B cell (primary cell): ENCODE measurements around the gene SKIDA1. TPM values are rescaled to one million over a fixed set of nuclear protein-coding genes. Genes with fewer than 3 reads are reported as not detected.

Source experiments
- ATAC-seq: fragments of 200-7000 bp; cut with Tn5 transposase; one replicate; pipeline ENCODE4 v1.10.0; 2021; ENCODE audit warnings: low read depth, mild to moderate bottlenecking, moderate number of reproducible peaks, moderate library complexity
- CTCF ChIA-PET: fragments of 350-600 bp; sonication (Branson Sonifier 250); formaldehyde crosslinking; loops from one replicate; lab custom pipeline; 2021; ENCODE audit warnings: antibody characterized with exemption, inconsistent platforms; lab: Charles Lee
- POLR2A ChIA-PET: fragments of 350-600 bp; sonication (Branson Sonifier 250); formaldehyde crosslinking; loops from one replicate; lab custom pipeline; 2021; ENCODE audit warnings: antibody characterized with exemption; lab: Charles Lee
- DNase-seq: peaks from one replicate; pipeline ENCODE4 v3.0.0; 2013
- H2AFZ ChIP-seq: 2 replicates; pipeline ENCODE4 v1.6.1; 2012; ENCODE audit warnings: mild to moderate bottlenecking, low read depth, low read length; ENCODE audit not compliant: insufficient read depth, poor library complexity, severe bottlenecking
- H3K27ac ChIP-seq, 2 donors: 1 replicate in 1 of 2; 2 replicates in 1 of 2; pipeline ENCODE4 v1.5.1; 2012 to 2013; ENCODE audit warnings: low read length in 2 of 2, mild to moderate bottlenecking in 2 of 2, moderate library complexity in 1 of 2
- H3K27me3 ChIP-seq, 4 experiments: fragments of 200-600 bp in 1 of 4; sonication (generic) in 1 of 4; replicated peaks in 1 of 4; 1 replicate in 2 of 4; 2 replicates in 2 of 4; pipeline versions ENCODE4 v1.6.1 to v1.7.0; 2013 to 2016; ENCODE audit warnings: low read length in 3 of 4, mild to moderate bottlenecking in 2 of 4, mixed read lengths in 1 of 4, moderate library complexity in 1 of 4; ENCODE audit not compliant: insufficient read depth in 4 of 4, control insufficient read depth in 3 of 4; ENCODE audit errors: control extremely low read depth in 1 of 4
- H3K36me3 ChIP-seq, 2 experiments: replicated peaks in 1 of 2; 1 replicate in 1 of 2; 2 replicates in 1 of 2; pipeline versions ENCODE4 v1.6.1 to v1.7.1; 2013; ENCODE audit warnings: low read length in 1 of 2; ENCODE audit not compliant: insufficient read depth in 2 of 2, control insufficient read depth in 1 of 2; ENCODE audit errors: control extremely low read depth in 1 of 2, extremely low read depth in 1 of 2
- H3K4me1 ChIP-seq, 2 donors: fragments of 200-600 bp in 1 of 2; sonication (generic) in 1 of 2; 1 replicate in 1 of 2; 2 replicates in 1 of 2; pipeline versions ENCODE4 v1.5.1 to v1.6.1; 2013 to 2017; ENCODE audit warnings: low read length in 2 of 2; ENCODE audit not compliant: control insufficient read depth in 2 of 2, insufficient read depth in 2 of 2
- H3K4me2 ChIP-seq: replicated peaks from 2 replicates; pipeline ENCODE3; 2012; ENCODE audit warnings: mild to moderate bottlenecking, low read depth, low read length; ENCODE audit not compliant: poor library complexity, severe bottlenecking
- H3K4me3 ChIP-seq, 5 experiments: fragments of 200-600 bp in 1 of 5; sonication (generic) in 1 of 5; 1 replicate in 3 of 5; 2 replicates in 2 of 5; pipeline versions ENCODE4 v1.5.1 to v1.7.0; 2011 to 2016; ENCODE audit warnings: low read length in 4 of 5, mild to moderate bottlenecking in 4 of 5, low read depth in 2 of 5, control low read depth in 1 of 5, moderate library complexity in 1 of 5; ENCODE audit not compliant: insufficient read depth in 1 of 5; ENCODE audit errors: control extremely low read depth in 1 of 5, extremely low read depth in 1 of 5
- H3K79me2 ChIP-seq: fragments of 200-600 bp; sonication (generic); one replicate; pipeline ENCODE4 v1.6.0; 2016; ENCODE audit warnings: low read length; ENCODE audit not compliant: control insufficient read depth, insufficient read depth
- H3K9ac ChIP-seq: fragments of 200-600 bp; sonication (generic); 2 replicates; pipeline ENCODE4 v1.6.1; 2017; ENCODE audit warnings: mild to moderate bottlenecking, low read length, moderate library complexity
- H3K9me3 ChIP-seq, 3 donors: one replicate each; pipeline versions ENCODE4 v1.6.1 to v1.7.1; 2013; ENCODE audit warnings: low read length in 2 of 3; ENCODE audit not compliant: control insufficient read depth in 2 of 3, insufficient read depth in 1 of 3; ENCODE audit errors: control extremely low read depth in 1 of 3
- H4K20me1 ChIP-seq: 2 replicates; pipeline ENCODE4 v1.6.0; 2012; ENCODE audit warnings: mild to moderate bottlenecking, low read length; ENCODE audit not compliant: insufficient read depth, control insufficient read depth, poor library complexity, severe bottlenecking
- H3K27ac Mint-ChIP-seq: one replicate; pipeline ENCODE4 v1.8.0; 2021; ENCODE audit warnings: mixed read lengths
- H3K27me3 Mint-ChIP-seq: one replicate; pipeline ENCODE4 v1.8.0; 2021; ENCODE audit warnings: mixed read lengths
- H3K4me1 Mint-ChIP-seq: one replicate; pipeline ENCODE4 v1.8.0; 2021; ENCODE audit warnings: mixed read lengths
- H3K4me3 Mint-ChIP-seq: one replicate; pipeline ENCODE4 v1.8.0; 2021; ENCODE audit warnings: mixed read lengths
- H3K9me3 Mint-ChIP-seq: one replicate; pipeline ENCODE4 v1.8.0; 2022; ENCODE audit warnings: mixed read lengths; ENCODE audit not compliant: insufficient read depth
- CTCF ChIP-seq: fragments of 200-600 bp; IDR thresholded peaks from one replicate; pipeline ENCODE4 v1.8.0; 2022; ENCODE audit warnings: antibody characterized with exemption, mild to moderate bottlenecking
- EZH2 ChIP-seq: IDR thresholded peaks from 2 replicates; pipeline ENCODE4 v1.6.1; 2012; ENCODE audit warnings: borderline replicate concordance, low read depth, mild to moderate bottlenecking, moderate library complexity, low read length; ENCODE audit not compliant: insufficient read depth, poor library complexity, severe bottlenecking
- WGBS: methylation state at CpG from one replicate; pipeline ENCODE4 v1.1.5; 2013; ENCODE audit warnings: missing lambda C conversion rate; ENCODE audit not compliant: insufficient coverage; 5-methylcytosine and 5-hydroxymethylcytosine counted together
- intact Hi-C: fragments of 100-400 bp; cut with micrococcal nuclease; formaldehyde crosslinking; loops from one replicate; pipeline ENCODE4 v1.10.0; 2022
- polyA plus RNA-seq: library from polyadenylated mRNA; depleted of rRNA; stranded (reverse); fragments of >200 nt; gene quantifications from 2 replicates; pipeline ENCODE4 v1.2.3, GENCODE V29; 2012
- total RNA-seq, 2 donors: library from RNA; stranded (reverse); fragments of 120-200 nt in 1 of 2; gene quantifications; 1 replicate in 1 of 2; 2 replicates in 1 of 2; pipeline versions ENCODE4 v1.2.3 to v1.2.4, GENCODE V29; 2013 to 2022

Gene SKIDA1
- total and polyA plus RNA-seq, 2 donors (not counting 1 experiment from before 2014, with no cell fraction given) = 0.06 to 0.10 TPM

- CTCF ChIA-PET = interaction anchor here (2.5 kb wide), 1 partner anchor 32 kb away, joined by 6 read pairs; no protein-coding TSS in a partner anchor
- no peak overlapping the region for H3K27ac Mint-ChIP-seq
- TF ChIP-seq CTCF = no peak
- TF ChIP-seq EZH2 = no peak
- H3K9me3 ChIP-seq = peaks cover 0 to 6% (median 0%) of the 10 kb centered on the region in 3 donors
- DNase-seq = no peak
- no peaks in the 10 kb centered on the region for H3K79me2 ChIP-seq
- no peak overlapping the region for H3K4me2 ChIP-seq
- no peak overlapping the region for H3K4me3 ChIP-seq
- intact Hi-C loops = no loop called here
- H3K4me1 Mint-ChIP-seq = peaks cover 32% of the 10 kb centered on the region
- peaks cover 28% of the 10 kb centered on the region for H3K27me3 Mint-ChIP-seq
- no peak overlapping the region for H3K9ac ChIP-seq
- POLR2A ChIA-PET = interaction anchor here (0.8 to 1.0 kb wide), 2 partner anchors 10 to 810 kb away, joined by 3 to 6 read pairs; no protein-coding TSS in a partner anchor
- peaks cover 33 to 35% of the 10 kb centered on the region in 2 donors for H3K4me1 ChIP-seq
- peaks cover 0 to 24% (median 20%) of the 10 kb centered on the region in 4 experiments for H3K27me3 ChIP-seq
- no peaks in the 10 kb centered on the region for H3K9me3 Mint-ChIP-seq
- no peak overlapping the region for H3K4me3 Mint-ChIP-seq
- no CpG with 5 or more reads among the region's 9 CpGs for WGBS
- no peak overlapping the region for H2AFZ ChIP-seq
- ATAC-seq = no peak
- no peak overlapping the region for H3K27ac ChIP-seq
- H3K36me3 ChIP-seq = no peaks in the 10 kb centered on the region
- peaks cover 5% of the 10 kb centered on the region for H4K20me1 ChIP-seq
These were observed 3.8 kb upstream of the SKIDA1 start for GRCh38 chr10:21529032-21529910.
